CD14-positive monocyte (primary cell): ENCODE measurements around the gene TRAPPC3. TPM values are rescaled to one million over a fixed set of nuclear protein-coding genes. Genes with fewer than 3 reads are reported as not detected.
A peak's percentile ranks its signal among the peaks of the same experiment; 100 is the strongest.

ENCODE experiments used
- DNase-seq, 3 donors: peaks; one replicate each; pipeline ENCODE4 v3.0.0-alpha.2; 2011 to 2022
- H2AFZ ChIP-seq: 2 replicates; pipeline ENCODE4 v1.6.0; 2012; ENCODE audit warnings: mild to moderate bottlenecking, low read depth, low read length, inconsistent platforms; ENCODE audit not compliant: insufficient read depth, poor library complexity, severe bottlenecking
- H3K27ac ChIP-seq, 2 donors: 1 replicate in 1 of 2; 2 replicates in 1 of 2; pipeline ENCODE4 v1.5.1; 2012 to 2013; ENCODE audit warnings: low read length in 2 of 2, control low read depth in 1 of 2, inconsistent platforms in 1 of 2, low read depth in 1 of 2, mild to moderate bottlenecking in 1 of 2
- H3K27me3 ChIP-seq, 2 donors: one replicate each; pipeline versions ENCODE4 v1.6.0 to v1.6.1; 2011 to 2013; ENCODE audit warnings: low read length in 2 of 2; ENCODE audit not compliant: control insufficient read depth in 2 of 2, insufficient read depth in 2 of 2
- H3K36me3 ChIP-seq, 2 donors: replicated peaks in 1 of 2; 1 replicate in 1 of 2; 2 replicates in 1 of 2; pipeline versions ENCODE4 v1.5.1 to v1.6.1; 2012 to 2013; ENCODE audit warnings: low read length in 2 of 2, control low read depth in 1 of 2, inconsistent platforms in 1 of 2, mild to moderate bottlenecking in 1 of 2; ENCODE audit not compliant: insufficient read depth in 2 of 2, control insufficient read depth in 1 of 2
- H3K4me1 ChIP-seq, 2 donors: 1 replicate in 1 of 2; 2 replicates in 1 of 2; pipeline versions ENCODE4 v1.5.1 to v1.6.1; 2012 to 2013; ENCODE audit warnings: low read length in 2 of 2, control low read depth in 1 of 2, inconsistent platforms in 1 of 2, mild to moderate bottlenecking in 1 of 2, moderate library complexity in 1 of 2; ENCODE audit not compliant: insufficient read depth in 2 of 2, control insufficient read depth in 1 of 2
- H3K4me2 ChIP-seq: replicated peaks from 2 replicates; pipeline ENCODE3; 2012; ENCODE audit warnings: low read length, moderate library complexity, mild to moderate bottlenecking; ENCODE audit not compliant: poor library complexity, severe bottlenecking; ENCODE audit errors: extremely low read depth
- H3K4me3 ChIP-seq, 3 experiments: fragments of 200-600 bp in 1 of 3; sonication (generic) in 1 of 3; replicated peaks in 1 of 3; 1 replicate in 2 of 3; 2 replicates in 1 of 3; pipeline ENCODE4 v1.5.1; 2011 to 2013; ENCODE audit warnings: low read length in 3 of 3, mild to moderate bottlenecking in 3 of 3, control low read depth in 2 of 3, low read depth in 2 of 3, inconsistent platforms in 1 of 3, moderate library complexity in 1 of 3
- H3K79me2 ChIP-seq: 2 replicates; pipeline ENCODE4 v1.6.0; 2012; ENCODE audit warnings: mild to moderate bottlenecking, control low read depth, inconsistent platforms, low read length, moderate library complexity; ENCODE audit not compliant: insufficient read depth
- H3K9ac ChIP-seq: 2 replicates; pipeline ENCODE4 v1.6.0; 2017; ENCODE audit warnings: low read length, mild to moderate bottlenecking; ENCODE audit not compliant: insufficient read depth, poor library complexity, severe bottlenecking
- H3K9me3 ChIP-seq, 2 donors: replicated peaks in 1 of 2; 1 replicate in 1 of 2; 2 replicates in 1 of 2; pipeline versions ENCODE4 v1.5.1 to v1.6.1; 2012 to 2013; ENCODE audit warnings: low read length in 2 of 2, control low read depth in 1 of 2; ENCODE audit not compliant: control insufficient read depth in 1 of 2, insufficient read depth in 1 of 2
- H4K20me1 ChIP-seq: 2 replicates; pipeline ENCODE4 v1.6.0; 2012; ENCODE audit warnings: mild to moderate bottlenecking, low read length, control low read depth, moderate library complexity; ENCODE audit not compliant: insufficient read depth
- H3K27ac Mint-ChIP-seq, 7 donors: one replicate each; pipeline ENCODE4 v1.8.0; 2020; ENCODE audit warnings: mild to moderate bottlenecking in 7 of 7, mixed read lengths in 7 of 7, moderate library complexity in 6 of 7, inconsistent platforms in 2 of 7
- H3K27me3 Mint-ChIP-seq, 3 donors: one replicate each; pipeline ENCODE4 v1.8.0; 2021 to 2022; ENCODE audit warnings: low read depth in 3 of 3, mild to moderate bottlenecking in 3 of 3, mixed read lengths in 3 of 3, moderate library complexity in 3 of 3, inconsistent platforms in 1 of 3
- H3K36me3 Mint-ChIP-seq, 2 donors: one replicate each; pipeline ENCODE4 v1.8.0; 2020; ENCODE audit warnings: mixed read lengths in 2 of 2, inconsistent platforms in 1 of 2, mild to moderate bottlenecking in 1 of 2
- H3K4me1 Mint-ChIP-seq: one replicate; pipeline ENCODE4 v1.8.0; 2020; ENCODE audit warnings: mild to moderate bottlenecking, mixed read lengths
- H3K4me3 Mint-ChIP-seq, 2 donors: one replicate each; pipeline ENCODE4 v1.8.0; 2020; ENCODE audit warnings: mild to moderate bottlenecking in 2 of 2, mixed read lengths in 2 of 2, moderate library complexity in 1 of 2
- H3K9me3 Mint-ChIP-seq, 7 donors: one replicate each; pipeline ENCODE4 v1.8.0; 2020 to 2022; ENCODE audit warnings: mixed read lengths in 7 of 7, mild to moderate bottlenecking in 6 of 7, moderate library complexity in 6 of 7, inconsistent platforms in 2 of 7
- WGBS: methylation state at CpG from one replicate; pipeline ENCODE4 v1.1.5; 2013; ENCODE audit warnings: missing lambda C conversion rate; ENCODE audit not compliant: insufficient coverage; 5-methylcytosine and 5-hydroxymethylcytosine counted together
- intact Hi-C, 2 donors: fragments of 100-400 bp; cut with micrococcal nuclease; formaldehyde crosslinking; loops; one replicate each; pipeline versions ENCODE4 v1.15.0 to v1.15.1; 2023
- polyA plus RNA-seq, 3 donors: library from polyadenylated mRNA; depleted of rRNA in 1 of 3; unstranded in 2 of 3; stranded (reverse) in 1 of 3; fragments of 300-500 nt in 2 of 3; fragments of >200 nt in 1 of 3; fragmentation: Illumina TruSeq in 2 of 3; gene quantifications; 1 replicate in 2 of 3; 2 replicates in 1 of 3; pipeline ENCODE4 v1.2.3, GENCODE V29; 2012 to 2021
- TF ChIP-seq, protein P1 (sequence below): fragments of 200-600 bp; IDR thresholded peaks from one replicate; pipeline ENCODE4 v1.8.0; 2022; ENCODE audit warnings: antibody characterized with exemption, mild to moderate bottlenecking

The TRAPPC3 gene
- polyA plus RNA-seq, 3 donors = 61.1 to 136 (median 125) TPM

DNA sequence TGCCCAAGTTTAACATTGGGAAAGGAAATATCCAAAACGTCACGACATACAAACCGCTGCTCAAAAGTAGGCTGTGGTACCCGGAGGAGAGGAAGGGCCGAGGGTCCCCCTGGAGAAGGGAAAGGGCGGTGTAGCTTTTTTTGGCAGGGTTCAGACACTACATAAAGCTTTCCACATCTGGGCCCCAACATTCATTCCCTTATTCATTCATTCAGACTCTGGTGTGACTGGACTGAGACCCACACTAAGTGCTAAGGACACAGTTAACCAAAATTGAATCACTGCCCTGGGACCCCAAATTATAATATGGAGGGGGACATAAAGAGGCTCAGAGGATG lies 14.0 kb downstream of the TRAPPC3 start:
- Histone ChIP-seq H2AFZ (no peak overlapping the region), H4K20me1 (peaks cover 9% of the 10 kb centered on the region), H3K27ac (peak overlapping the region in 1 of 2 donors; percentile 55), H3K4me1 (peaks cover 7 to 8% of the 10 kb centered on the region in 2 donors), H3K4me2 (no peak overlapping the region), H3K79me2 (peaks cover 9% of the 10 kb centered on the region), H3K9me3 (no peaks in the 10 kb centered on the region), H3K36me3 (peaks cover 39 to 48% of the 10 kb centered on the region in 2 donors), H3K9ac (no peak overlapping the region), H3K27me3 (no peaks in the 10 kb centered on the region), H3K4me3 (no peak overlapping the region)
- no peak for DNase-seq
- Mint-ChIP-seq H3K4me1 (peaks cover 13% of the 10 kb centered on the region), H3K4me3 (no peak overlapping the region), H3K9me3 (no peaks in the 10 kb centered on the region), H3K36me3 (peaks cover 38 to 42% of the 10 kb centered on the region in 2 donors), H3K27me3 (no peaks in the 10 kb centered on the region), H3K27ac (peak overlapping the region in 6 of 7 donors; percentile 3 to 80 (median 34))
- intact Hi-C loops = loop anchor here in 1 of 2 donors (2.0 kb wide), 1 partner anchor 34 kb away; no protein-coding TSS in a partner anchor
- 77% methylated on average over 5 of the region's 6 CpGs for WGBS
- TF ChIP-seq, protein P1, sequence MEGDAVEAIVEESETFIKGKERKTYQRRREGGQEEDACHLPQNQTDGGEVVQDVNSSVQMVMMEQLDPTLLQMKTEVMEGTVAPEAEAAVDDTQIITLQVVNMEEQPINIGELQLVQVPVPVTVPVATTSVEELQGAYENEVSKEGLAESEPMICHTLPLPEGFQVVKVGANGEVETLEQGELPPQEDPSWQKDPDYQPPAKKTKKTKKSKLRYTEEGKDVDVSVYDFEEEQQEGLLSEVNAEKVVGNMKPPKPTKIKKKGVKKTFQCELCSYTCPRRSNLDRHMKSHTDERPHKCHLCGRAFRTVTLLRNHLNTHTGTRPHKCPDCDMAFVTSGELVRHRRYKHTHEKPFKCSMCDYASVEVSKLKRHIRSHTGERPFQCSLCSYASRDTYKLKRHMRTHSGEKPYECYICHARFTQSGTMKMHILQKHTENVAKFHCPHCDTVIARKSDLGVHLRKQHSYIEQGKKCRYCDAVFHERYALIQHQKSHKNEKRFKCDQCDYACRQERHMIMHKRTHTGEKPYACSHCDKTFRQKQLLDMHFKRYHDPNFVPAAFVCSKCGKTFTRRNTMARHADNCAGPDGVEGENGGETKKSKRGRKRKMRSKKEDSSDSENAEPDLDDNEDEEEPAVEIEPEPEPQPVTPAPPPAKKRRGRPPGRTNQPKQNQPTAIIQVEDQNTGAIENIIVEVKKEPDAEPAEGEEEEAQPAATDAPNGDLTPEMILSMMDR = no peak

DNA sequence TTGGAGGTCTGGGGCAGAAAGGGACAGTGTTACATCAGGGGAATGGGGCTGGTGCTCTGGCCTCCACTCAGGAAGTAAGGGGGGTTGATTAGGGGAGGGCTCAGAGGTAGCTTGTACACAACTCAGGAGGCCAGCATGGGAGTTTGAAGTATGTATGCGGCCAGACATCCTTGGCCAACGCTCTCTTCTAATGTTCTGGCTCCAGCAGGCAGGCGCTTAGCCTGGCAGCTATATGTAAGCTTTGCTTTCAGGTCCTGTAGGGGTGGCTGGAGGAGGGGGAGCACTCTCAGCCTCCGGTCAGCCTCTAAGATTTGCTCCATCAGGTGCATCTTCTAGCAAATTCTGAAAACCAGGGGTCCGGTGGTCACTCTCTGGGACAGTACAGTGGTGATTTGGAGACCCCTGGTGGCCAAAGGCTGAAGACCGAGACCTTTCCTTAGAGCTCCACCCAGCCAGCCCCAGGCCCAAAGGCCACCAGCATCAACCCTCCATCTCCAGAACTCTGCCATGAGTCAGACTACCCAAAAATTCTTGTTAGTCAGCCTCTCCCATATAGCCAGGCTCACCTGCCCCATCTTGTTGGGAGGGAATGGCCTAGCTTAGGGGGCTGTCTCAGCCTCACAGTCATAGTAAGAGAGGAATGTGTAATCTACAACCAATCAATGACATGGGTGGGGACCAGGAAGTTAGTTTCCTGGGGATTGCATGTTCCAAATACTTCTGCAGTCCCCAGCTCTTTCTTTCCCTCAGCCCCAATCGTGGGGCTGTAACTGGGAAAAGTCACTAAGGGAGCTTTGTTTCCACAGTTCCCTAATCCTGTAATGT lies 14.6 kb downstream of the TRAPPC3 start:
- H3K27me3 ChIP-seq = no peaks in the 10 kb centered on the region
- Mint-ChIP-seq H3K27me3 (no peaks in the 10 kb centered on the region), H3K9me3 (no peaks in the 10 kb centered on the region), H3K27ac (peak overlapping the region in 2 of 7 donors; percentile 69 to 80), H3K4me3 (no peak overlapping the region), H3K4me1 (peaks cover 13% of the 10 kb centered on the region), H3K36me3 (peaks cover 33 to 36% of the 10 kb centered on the region in 2 donors)
- H3K79me2 ChIP-seq = peaks cover 5% of the 10 kb centered on the region
- H4K20me1 ChIP-seq = peaks cover 3% of the 10 kb centered on the region
- H3K4me2 ChIP-seq = no peak overlapping the region
- H3K9me3 ChIP-seq = no peaks in the 10 kb centered on the region
- peak overlapping the region in 1 of 2 donors; percentile 55 for H3K27ac ChIP-seq
- DNase-seq = peak; percentile 46 to 69 (median 69)
- TF ChIP-seq, protein P1 = peak; percentile 82
- WGBS = 78% methylated on average over 5 of the region's 7 CpGs
- intact Hi-C loops = loop anchor here (1.0 to 2.0 kb wide), 2 partner anchors 34 kb away; no protein-coding TSS in a partner anchor
- H2AFZ ChIP-seq = no peak overlapping the region
- H3K9ac ChIP-seq = no peak overlapping the region
- peaks cover 33 to 42% of the 10 kb centered on the region in 2 donors for H3K36me3 ChIP-seq
- H3K4me1 ChIP-seq = peaks cover 7 to 8% of the 10 kb centered on the region in 2 donors
- H3K4me3 ChIP-seq = no peak overlapping the region
